GM19452 (cell line): ENCODE data around the gene OR4D1.
"Not testable (repeated sequence)": the region's sequence is repeated elsewhere in the genome, so short reads cannot be mapped to it uniquely, and the experiment has no call there.

Source experiments
- ATAC-seq: cut with Tn5 transposase; IDR thresholded peaks from one replicate; pipeline ENCODE4 v1.9.1; 2021; ENCODE audit not compliant: unreplicated experiment

The OR4D1 gene

DNA sequence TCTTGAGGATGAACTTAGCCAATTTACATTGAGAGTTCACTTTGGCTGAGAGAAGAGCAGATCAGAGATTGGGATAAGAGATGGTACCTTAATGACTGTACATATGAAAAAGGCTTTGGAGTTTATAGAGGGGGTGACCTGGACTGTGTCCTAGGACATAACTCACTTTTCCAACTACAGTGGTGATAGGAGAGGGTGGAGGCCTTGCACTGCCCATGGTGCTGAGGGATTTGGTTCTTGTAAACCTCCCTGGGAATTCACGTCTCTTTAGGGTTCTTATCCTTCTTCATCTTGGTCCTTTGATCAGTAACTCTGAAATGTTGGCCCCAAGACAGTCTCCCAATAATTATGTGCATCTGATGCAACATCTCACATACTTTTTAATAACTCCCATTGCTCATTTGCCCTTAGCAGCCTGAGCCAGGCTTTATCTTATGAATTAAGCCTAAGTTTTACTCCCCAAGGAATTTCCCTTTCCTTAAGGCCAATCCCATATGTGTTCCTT, at the start of gene OR4D1:
Gene OR4D1 (plus strand): TSS at position 455 of the 505 bp plus-strand sequence. CDS start 6,770 bp downstream, outside the sequence.
- ATAC-seq, result no peak

DNA sequence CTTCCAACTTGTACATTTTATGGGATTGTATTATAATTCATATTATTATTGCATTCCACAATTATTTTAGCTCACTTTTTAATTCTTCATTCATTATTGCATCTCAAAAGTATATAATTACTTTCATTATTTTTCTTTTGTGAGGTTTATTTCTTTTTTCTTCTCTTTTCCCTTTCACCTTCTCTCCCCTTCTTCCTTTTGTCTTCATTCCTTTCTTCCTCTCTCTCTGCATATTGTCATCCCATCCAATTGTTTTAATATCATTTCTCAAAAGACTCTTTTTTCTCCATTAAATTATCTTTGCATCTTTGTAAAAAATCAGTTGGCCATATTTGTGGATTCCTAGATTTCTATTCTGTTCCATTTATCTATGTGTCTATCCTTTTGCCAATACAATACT, 47.7 kb upstream of the OR4D1 start:
- ATAC-seq, result no peak

DNA sequence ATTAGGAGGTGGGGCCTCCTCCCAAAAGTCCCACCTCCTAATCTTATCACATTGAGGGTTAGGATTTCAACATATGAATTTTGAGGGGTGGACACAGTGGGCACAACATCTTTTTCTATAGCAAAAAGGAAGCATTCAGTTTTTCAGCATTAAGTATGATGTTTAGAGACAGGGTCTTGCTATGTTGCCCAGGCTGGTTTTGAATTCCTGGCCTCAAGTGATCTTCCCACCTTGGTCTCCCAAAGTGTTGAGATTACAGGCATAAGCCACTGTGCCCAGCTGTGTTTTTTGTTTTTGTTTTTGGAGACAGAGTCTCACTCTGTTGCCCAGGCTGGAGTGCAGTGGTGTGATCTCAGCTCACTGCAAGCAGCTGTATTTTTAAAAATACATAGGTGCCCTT, 46.3 kb upstream of the OR4D1 start:
- not testable (repeated sequence) for ATAC-seq

DNA sequence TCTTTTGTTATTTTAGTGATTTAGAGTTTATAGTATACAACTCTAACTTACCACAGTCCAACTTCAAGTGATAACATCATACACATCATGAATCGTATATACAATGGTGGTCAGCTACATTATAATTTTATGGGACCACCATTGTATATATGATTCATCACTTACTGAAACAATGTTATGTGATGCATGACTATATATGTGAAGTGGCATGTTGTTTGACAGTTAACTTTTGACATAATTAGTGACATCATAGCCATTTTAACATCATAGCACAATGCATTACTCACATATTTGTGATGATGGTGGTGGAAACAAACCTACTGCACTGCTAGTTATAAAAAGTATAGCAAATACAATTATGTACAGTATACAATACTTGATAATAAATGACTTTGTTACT, 43.1 kb upstream of the OR4D1 start:
- no peak for ATAC-seq

DNA sequence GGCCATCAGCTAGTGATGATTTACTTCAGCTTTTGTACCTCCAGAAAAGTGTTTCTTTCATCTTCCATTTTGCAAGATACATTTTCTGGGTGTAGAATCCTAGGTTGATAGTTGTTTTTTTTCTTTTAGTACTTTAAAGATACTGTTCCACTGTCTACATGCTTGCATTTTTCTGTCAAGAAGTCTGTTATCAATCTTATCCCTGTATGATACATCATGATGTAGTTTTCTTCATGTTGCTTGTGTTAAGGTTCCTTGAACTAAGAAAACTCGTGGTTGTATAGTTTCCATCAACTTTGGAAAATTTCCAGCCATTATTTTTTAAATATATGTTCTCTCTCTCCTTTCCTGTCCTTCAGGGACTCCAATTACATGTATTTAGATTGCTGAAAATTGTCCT, 40.9 kb upstream of the OR4D1 start:
- no peak for ATAC-seq

DNA sequence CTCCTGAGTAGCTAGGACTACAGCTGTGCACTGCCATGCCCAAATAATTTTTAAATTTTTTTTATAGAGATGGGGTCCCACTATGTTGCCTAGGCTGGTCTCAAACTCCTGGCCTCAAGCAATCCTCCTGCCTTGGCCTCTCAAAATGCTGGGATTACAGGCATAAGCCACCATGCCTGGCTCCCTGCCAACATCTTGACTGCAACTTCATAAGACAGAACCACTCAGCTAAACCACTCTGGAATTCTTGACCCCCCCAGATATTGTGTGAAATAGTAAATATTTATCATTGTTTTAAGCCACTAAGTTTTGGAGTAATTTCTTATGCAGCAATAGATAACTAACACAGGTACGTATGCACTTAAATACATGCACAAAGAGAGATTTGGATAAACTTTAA, 39.0 kb upstream of the OR4D1 start:
- ATAC-seq, result no peak

DNA sequence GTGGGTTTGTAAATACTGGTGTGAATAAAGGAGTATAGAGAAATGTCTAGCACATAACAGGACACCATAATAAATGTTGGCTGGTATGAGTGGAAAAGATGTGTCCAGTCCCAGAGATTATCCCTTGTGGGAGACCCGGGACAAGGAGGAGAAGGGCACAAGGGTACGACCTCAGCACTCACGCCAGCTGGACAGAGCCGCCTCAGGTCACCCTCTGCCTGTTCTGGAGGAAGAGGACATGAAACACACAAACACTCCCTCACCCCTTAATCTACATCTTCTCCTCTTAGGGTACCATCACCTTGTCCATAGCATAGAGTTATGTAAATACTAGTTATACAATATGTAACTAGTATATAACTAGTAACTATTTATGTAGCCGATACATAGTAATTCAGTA, 38.2 kb upstream of the OR4D1 start:
- no peak for ATAC-seq

DNA sequence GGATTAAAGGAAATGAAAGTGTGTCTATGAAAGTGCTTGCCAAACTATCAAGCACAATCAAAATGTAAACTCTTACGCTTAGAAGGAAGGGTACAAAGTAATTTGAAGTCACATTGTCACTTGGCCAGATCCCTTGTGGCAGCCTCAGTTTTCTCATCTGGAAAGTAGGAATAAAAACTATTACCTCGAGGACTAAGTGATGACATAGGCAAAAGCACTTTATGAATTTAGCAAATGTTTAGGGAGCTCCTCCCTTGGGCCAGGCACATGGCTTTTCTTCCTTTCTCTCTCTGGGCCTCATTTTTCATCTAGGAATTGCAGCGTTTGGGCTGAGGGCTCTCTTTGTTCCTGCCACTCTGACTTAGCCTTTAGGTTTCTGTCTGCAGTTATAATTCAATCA, 36.5 kb upstream of the OR4D1 start:
- ATAC-seq, result no peak

DNA sequence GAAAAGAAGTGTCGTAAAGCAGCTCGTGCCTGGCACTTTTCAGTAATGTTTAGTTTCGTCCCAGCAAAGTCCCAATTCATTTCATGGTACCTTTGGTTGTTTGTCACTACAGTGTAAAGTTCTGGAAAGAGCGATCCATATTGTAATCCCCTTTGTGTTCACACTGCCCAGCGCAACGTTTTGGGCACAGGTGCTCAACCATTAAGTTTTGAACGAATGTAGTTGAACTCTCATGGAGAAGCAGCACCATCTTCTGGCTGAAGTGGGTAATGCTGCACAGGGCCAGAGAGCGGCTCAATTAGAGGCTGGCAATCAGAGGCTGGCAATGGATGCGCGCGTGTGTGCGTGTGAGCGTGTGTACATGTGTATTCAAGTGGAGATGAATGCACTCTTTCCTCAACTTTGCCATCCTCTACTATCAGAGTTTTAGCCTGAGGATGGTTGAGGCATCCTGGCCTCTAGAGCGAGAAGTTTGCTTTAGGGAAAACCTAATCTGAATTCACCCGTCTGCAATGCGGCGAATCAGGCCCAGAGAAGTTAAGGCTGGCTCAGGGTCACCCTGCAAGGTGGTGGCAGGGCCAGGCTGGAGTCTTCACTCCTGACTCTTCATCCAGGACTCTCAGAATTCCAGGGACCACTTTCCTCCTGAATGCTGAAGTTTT, 35.1 kb upstream of the OR4D1 start:
- no peak for ATAC-seq

DNA sequence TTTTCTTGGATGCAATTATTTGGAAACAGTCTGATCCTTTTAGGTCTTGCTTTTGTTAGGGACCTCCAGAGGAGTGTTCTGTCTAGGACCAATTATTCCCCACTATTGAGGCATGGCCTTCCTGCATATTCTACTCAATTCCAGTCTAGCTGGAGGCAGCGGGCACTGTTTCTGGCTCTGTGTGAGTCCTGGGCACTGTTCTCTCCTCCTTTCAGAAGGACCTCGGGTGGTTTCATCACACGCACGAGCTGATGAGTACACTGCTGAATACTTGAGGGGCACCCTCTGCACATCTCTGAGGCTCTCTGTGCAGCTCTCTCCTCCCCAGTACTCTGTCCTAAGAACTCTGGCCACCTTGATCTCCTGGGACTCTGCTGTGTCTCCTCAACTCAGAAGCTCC, 34.2 kb upstream of the OR4D1 start:
- ATAC-seq, result no peak

DNA sequence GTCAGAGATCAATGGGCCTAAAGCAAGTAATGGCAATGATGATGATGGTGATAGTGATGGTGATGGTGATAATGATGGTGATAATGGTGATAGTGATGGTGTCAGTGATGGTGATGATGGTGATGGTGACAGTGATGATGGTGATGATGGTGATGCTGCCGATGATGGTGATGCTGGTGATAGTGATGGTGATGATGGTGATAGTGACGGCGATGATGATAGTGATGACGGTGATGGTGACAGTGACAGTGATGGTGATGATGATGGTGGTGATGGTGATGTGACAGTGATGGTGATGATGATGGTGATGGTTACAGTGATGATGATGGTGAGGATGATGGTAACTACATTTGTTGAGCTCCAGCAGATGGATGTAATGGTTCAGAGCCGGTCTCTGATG, 30.8 kb upstream of the OR4D1 start:
- no peak for ATAC-seq

DNA sequence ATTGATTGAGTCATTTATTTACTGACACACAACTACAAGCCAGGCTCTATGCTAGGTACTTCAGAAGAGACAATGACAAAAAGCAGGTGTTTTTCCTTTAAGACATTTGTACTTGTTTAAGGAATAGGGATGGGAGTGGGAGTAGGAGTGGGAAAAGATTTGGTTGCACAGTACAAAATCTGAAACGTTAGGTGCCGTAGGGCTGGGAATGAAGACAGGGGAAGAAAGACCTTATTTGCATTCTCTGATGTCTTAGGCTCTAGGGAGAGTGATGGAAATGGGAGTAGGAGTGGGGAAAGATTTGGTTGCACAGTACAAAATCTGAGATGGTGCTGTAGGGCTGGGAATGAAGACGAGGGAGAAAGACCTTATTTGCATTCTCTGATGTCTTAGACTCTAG, 28.7 kb upstream of the OR4D1 start:
- ATAC-seq, result no peak

DNA sequence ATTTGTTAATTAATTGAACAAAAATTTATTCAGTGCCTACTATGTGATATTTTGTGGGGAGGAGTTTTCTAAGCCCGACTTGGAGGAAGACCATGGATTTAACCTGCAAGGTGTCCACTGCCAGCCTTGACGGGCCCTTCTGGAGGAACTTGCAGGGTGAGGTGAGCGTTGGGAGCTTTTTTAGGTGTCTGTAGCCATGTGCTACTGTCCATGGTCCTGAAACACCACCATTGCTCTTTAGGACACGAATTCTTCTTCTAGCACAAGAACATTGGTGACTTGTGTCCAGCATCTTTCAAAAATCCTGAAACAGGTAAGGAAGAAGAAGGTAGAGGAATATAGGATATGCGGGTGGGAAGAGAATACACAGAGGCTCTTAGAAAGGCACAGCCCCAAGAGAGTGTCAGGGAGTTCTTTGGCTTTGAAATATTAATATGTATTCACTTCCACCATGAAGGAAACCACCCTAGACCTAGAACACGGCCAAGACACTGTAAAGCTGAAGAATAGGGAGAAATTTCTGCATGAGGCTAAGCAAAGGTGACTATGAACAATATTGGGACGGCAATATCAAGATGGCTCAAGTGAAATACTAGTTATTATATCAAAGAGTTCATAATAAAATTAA, 27.9 kb upstream of the OR4D1 start:
- no peak for ATAC-seq

DNA sequence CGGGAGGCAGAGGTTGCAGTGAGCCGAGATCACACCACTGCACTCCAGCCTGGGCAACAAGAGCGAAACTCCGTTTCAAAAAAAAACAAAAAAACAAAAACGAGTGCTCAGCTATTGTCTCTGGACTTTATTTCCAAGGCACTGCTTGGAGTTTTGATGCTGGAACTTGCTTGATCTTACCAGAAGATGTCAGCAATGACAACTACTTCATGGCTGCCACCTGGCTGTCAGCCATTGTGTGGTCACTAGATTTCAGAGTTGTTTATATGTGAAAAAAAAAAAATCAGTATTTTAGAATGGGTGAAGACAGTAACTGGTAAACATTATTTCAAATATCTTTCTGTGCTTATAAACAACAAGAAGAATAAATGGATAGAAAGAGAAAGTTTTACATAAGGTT, 26.3 kb upstream of the OR4D1 start:
- ATAC-seq, result no peak

DNA sequence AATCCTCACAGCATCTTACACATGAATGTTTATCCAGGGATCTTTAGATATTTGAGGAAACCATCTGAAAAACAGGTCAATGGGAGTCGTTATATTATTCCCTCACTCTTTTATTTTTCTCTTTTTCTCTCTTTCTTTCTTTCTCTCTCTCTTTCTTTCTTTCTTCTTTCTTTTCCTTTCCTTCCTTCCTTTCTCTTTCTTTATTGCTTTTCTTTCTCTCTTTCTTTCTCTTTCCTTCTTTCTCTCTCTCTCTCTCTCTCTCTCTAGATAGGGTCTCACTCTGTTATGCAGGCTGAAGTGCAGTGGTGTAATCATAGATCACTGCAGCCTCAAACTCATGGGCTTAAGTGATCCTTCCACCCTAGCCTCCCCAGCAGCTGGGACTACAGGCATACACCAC, 20.3 kb upstream of the OR4D1 start:
- ATAC-seq, result no peak

DNA sequence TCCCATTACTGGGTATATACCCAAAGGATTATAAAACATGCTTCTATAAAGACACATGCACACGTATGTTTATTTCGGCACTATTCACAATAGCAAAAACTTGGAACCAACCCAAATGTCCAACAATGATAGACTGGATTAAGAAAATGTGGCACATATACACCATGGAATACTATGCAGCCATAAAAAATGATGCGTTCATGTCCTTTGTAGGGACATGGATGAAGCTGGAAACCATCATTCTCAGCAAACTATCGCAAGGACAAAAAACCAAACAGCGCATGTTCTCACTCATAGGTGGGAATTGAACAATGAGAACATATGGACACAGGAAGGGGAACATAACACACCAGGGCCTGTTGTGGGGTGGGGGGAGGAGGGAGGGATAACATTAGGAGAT, 15.5 kb upstream of the OR4D1 start:
- ATAC-seq, result not testable (repeated sequence)

DNA sequence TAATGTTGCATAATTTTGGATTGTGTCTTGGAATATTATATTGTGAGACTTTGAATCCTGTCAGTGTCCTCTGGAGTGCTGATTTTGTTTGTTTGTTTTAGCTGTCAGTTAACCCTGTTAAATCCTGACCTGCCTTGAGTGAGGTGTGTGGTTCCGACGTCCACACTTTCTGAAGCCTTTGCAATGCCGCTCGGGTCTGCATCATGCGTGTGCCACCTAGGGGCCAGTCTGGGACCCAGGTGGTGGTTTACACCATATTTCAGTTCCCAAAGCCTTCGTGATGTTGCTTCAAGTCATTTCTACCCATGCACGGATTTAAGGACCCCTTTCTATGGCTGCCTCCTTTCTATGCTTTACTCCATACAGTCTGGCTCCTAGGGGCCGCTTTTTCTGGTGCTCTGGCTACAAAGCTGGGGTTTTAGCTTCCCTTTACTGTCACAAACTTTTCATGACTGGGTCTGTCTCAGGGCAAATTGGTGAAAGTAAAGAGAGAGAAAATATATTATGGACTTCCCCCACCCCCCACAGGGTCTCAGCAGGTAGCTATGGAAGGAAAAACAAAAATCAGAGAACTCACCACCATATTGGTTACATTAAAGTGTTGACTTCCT, 11.4 kb upstream of the OR4D1 start:
- no peak for ATAC-seq

DNA sequence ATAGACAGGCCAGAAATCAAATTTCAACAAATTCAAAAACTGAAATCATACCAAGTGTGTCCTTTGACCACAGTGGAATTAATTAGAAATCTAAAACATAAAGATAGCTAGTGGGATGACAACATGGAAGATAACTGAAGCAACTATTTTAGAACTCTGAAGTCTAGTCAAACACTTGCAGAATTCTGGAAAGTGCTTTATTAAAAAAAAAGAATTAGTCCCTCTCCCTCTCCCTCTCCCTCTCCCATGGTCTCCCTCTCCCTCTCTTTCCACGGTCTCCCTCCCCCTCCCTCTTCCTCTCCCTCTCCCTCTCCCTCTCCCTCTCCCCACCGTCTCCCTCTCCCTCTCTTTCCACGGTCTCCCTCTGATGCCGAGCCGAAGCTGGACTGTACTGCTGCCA, 6.7 kb upstream of the OR4D1 start:
- ATAC-seq, result no peak

DNA sequence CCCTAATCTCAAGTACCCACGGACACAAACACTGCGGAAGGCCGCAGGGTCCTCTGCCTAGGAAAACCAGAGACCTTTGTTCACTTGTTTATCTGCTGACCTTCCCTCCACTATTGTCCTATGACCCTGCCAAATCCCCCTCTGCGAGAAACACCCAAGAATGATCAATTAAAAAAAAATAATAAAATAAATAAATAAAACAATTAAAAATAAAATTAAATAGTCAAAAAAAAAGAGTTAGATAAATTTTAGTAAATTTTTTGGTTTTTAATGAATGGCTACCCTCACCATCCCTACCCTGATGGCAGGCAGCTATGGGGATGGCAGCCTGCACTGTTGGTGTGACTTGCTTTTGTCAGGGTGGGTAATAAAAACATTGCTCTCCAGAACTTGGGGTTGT, 4.8 kb upstream of the OR4D1 start:
- not testable (repeated sequence) for ATAC-seq

DNA sequence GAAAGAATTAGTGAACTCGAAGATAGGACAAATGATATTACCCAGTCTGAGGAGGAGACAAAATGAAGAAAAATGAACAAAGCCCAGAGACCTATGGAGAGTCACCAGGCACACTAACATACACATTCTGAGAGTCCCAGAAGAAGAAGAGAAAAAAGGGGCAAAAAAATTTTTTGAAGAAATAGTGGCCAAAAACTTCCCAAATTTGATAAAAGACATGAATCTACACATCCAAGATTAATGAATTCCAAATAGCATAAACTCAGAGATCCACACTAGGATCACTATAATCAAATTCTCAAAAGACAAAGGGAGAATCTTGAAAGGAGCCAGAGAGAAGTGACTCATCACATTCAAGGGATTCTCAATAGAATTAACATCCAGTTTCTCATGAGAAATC, 3.4 kb upstream of the OR4D1 start:
- ATAC-seq, result no peak

DNA sequence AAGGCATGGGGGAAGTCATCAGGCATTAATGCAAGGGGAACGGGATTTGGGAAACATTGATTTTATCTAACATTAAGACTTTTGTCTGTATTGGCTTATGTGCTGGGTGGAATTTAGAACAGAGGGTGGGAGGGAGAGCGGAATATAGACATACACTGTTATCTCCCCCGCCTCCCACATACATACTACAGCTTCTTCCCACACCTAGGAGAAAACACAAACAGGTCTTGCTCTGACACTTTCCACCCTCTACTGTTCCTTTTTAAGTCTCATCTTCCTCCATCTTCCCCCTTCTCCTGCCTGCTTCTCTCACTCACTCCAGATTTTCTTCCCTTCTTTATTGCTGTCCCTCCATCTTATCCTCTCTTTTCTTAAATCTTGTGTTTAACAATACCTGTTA, 425 bp downstream of the OR4D1 start:
- ATAC-seq, result no peak

DNA sequence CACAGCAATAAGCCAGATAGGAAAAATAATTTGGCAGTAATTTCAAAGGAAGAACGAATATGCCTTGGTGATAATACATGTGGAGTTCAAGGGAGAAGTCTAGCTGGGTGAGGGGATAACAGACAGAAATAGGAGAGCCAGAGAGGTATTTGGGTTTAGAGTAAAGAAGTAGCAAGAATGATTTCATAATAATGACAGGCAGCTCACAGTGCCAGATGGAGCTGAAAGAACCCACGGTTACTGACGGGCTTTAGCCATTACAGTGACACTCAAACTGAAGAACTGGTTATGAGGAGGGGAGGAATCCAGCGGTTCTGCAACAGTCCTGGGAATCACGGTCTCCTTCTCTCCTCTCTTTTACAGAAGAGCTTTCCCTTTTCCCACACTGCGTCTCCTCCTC, 2.2 kb downstream of the OR4D1 start:
- ATAC-seq, result no peak
